Neural progenitor cell (in vitro differentiated cells): ENCODE results near the gene HOXC12. TPM values are rescaled to one million over a fixed set of nuclear protein-coding genes. Genes with fewer than 3 reads are reported as not detected.

ENCODE experiments used
- DNase-seq: peaks from one replicate; pipeline ENCODE4 v3.0.0-alpha.2; 2016; ENCODE audit warnings: low spot score
- H2AFZ ChIP-seq: fragments of 200-600 bp; sonication (generic); replicated peaks from 2 replicates; pipeline ENCODE4 v1.6.1; 2016; ENCODE audit warnings: antibody characterized with exemption
- H3F3A ChIP-seq: fragments of 200-600 bp; sonication (generic); 2 replicates; pipeline ENCODE4 v1.6.1; 2016; ENCODE audit warnings: antibody characterized with exemption, low read depth
- H3K27ac ChIP-seq: fragments of 200-600 bp; sonication (generic); 2 replicates; pipeline ENCODE4 v1.5.1; 2016; ENCODE audit warnings: mild to moderate bottlenecking
- H3K27me3 ChIP-seq: fragments of 200-600 bp; sonication (generic); 2 replicates; pipeline ENCODE4 v1.6.1; 2016; ENCODE audit warnings: mild to moderate bottlenecking, moderate library complexity
- H3K36me3 ChIP-seq: fragments of 200-600 bp; sonication (generic); 2 replicates; pipeline ENCODE4 v1.5.1; 2016
- H3K4me1 ChIP-seq: fragments of 200-600 bp; sonication (generic); 2 replicates; pipeline ENCODE4 v1.6.1; 2016; ENCODE audit warnings: mixed run types
- H3K4me2 ChIP-seq: fragments of 200-600 bp; sonication (generic); 2 replicates; pipeline ENCODE4 v1.6.1; 2016
- H3K4me3 ChIP-seq: fragments of 200-600 bp; sonication (generic); 2 replicates; pipeline ENCODE4 v1.5.1; 2016
- H3K79me2 ChIP-seq: fragments of 200-600 bp; sonication (generic); 2 replicates; pipeline ENCODE4 v1.6.1; 2016; ENCODE audit warnings: low read depth
- H3K9ac ChIP-seq: fragments of 200-600 bp; sonication (generic); 2 replicates; pipeline ENCODE4 v1.6.1; 2016
- H3K9me3 ChIP-seq: fragments of 200-600 bp; sonication (generic); 2 replicates; pipeline ENCODE4 v1.5.1; 2016; ENCODE audit warnings: low read depth
- H4K20me1 ChIP-seq: fragments of 200-600 bp; sonication (generic); 2 replicates; pipeline ENCODE4 v1.6.1; 2016; ENCODE audit warnings: low read depth
- H3K27ac Mint-ChIP-seq: 3 replicates; pipeline ENCODE4 v1.8.0; 2021; ENCODE audit warnings: mixed read lengths
- H3K27me3 Mint-ChIP-seq: 2 replicates; pipeline ENCODE4 v1.8.0; 2022; ENCODE audit warnings: low read depth, mild to moderate bottlenecking, inconsistent platforms, moderate library complexity, mixed read lengths; ENCODE audit not compliant: insufficient read depth
- H3K36me3 Mint-ChIP-seq: 3 replicates; pipeline ENCODE4 v1.8.0; 2021; ENCODE audit warnings: mixed read lengths
- H3K4me1 Mint-ChIP-seq: 3 replicates; pipeline ENCODE4 v1.8.0; 2021; ENCODE audit warnings: mixed read lengths
- H3K4me3 Mint-ChIP-seq: 3 replicates; pipeline ENCODE4 v1.8.0; 2021; ENCODE audit warnings: mild to moderate bottlenecking, moderate library complexity, mixed read lengths
- H3K9me3 Mint-ChIP-seq: 3 replicates; pipeline ENCODE4 v1.8.0; 2020; ENCODE audit warnings: mixed read lengths
- EZH2 ChIP-seq: fragments of 200-600 bp; sonication (generic); IDR thresholded peaks from 2 replicates; pipeline ENCODE4 v1.6.1; 2017; ENCODE audit warnings: antibody characterized with exemption, mild to moderate bottlenecking, moderate library complexity
- EZH2phosphoT487 ChIP-seq: fragments of 200-600 bp; sonication (generic); IDR thresholded peaks from 2 replicates; pipeline ENCODE4 v1.6.1; 2017; ENCODE audit warnings: antibody characterized with exemption
- total RNA-seq: library from RNA; depleted of rRNA; stranded (reverse); fragments of >200 nt; gene quantifications from 2 replicates; pipeline ENCODE4 v1.2.3, GENCODE V29; 2015; ENCODE audit warnings: low replicate concordance
- TF ChIP-seq, protein P1 (sequence below): fragments of 200-600 bp; sonication (generic); IDR thresholded peaks from 2 replicates; pipeline ENCODE4 v1.5.1; 2017; ENCODE audit warnings: antibody characterized with exemption, mild to moderate bottlenecking

The HOXC12 gene
- total RNA-seq, 1 donor from 2014 or later: not detected

DNA sequence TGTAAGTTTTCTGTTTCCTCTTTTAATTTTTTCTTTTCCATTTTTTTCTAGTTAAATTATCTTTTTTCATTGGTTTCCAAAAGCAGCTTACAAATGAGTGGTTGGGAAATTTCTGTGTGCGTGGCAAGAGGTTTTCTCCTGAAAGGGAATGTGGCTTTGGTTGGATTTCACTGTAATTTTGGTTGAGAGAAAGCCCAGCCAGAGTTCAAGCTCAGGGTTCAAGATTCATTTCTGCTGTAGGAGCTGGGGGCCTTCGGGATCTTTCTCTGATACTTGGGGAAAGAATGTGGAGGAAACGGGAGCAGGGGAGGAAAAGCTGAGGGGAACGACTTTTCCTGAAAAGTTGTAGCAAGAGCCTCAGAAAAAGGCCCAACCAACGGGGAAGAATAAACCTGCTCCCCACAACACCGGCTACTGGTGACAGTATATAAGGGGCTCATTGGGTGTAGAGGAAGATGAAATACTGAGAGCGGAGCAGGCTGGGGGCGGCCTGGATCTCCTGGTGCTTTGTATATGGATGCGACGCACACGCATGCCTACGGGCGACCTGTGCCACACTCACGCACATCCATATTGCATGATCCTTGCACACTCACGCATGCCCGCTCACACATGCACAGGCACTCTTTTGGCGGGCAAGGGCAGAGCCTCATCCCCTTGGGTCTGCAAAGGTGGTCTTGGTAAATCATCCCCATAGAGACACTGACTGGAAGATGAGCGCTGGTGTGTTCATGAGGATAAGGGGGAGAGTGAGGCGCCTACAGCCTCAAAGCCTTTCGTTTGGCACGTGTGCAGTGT lies 32.2 kb downstream of the HOXC12 start:
- Histone ChIP-seq H3K27ac (no peak overlapping the region), H3K79me2 (no peaks in the 10 kb centered on the region), H3K4me1 (no peaks in the 10 kb centered on the region)

DNA sequence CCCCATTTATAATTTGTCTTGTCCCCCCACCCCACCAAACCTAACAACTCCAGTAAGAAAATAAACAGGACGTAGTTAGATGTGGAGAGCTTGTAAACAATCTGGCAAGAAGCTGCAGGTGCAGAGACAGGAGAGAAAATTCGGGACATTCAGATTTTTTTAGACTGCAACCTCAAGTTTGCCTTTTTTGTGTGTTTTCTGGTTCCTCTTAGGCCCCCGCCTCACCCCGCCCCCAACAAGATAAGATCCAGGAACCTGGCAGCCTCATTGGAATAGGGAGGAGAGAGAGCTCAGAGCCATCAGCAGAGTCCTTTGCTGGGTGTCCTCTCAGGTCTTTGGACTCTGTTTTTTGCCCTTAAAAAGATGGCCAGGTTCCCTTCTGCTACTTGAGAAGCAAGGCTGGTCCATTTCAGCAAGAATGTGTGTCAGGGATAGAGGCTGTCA lies 33.1 kb downstream of the HOXC12 start:
- Mint-ChIP-seq H3K27me3 (peaks cover 99% of the 10 kb centered on the region), H3K4me3 (no peak overlapping the region), H3K36me3 (no peaks in the 10 kb centered on the region), H3K4me1 (no peaks in the 10 kb centered on the region), H3K9me3 (peaks cover 9% of the 10 kb centered on the region), H3K27ac (no peak overlapping the region)
- TF ChIP-seq, protein P1, sequence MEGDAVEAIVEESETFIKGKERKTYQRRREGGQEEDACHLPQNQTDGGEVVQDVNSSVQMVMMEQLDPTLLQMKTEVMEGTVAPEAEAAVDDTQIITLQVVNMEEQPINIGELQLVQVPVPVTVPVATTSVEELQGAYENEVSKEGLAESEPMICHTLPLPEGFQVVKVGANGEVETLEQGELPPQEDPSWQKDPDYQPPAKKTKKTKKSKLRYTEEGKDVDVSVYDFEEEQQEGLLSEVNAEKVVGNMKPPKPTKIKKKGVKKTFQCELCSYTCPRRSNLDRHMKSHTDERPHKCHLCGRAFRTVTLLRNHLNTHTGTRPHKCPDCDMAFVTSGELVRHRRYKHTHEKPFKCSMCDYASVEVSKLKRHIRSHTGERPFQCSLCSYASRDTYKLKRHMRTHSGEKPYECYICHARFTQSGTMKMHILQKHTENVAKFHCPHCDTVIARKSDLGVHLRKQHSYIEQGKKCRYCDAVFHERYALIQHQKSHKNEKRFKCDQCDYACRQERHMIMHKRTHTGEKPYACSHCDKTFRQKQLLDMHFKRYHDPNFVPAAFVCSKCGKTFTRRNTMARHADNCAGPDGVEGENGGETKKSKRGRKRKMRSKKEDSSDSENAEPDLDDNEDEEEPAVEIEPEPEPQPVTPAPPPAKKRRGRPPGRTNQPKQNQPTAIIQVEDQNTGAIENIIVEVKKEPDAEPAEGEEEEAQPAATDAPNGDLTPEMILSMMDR: no peak
- no peak for TF ChIP-seq EZH2
- Histone ChIP-seq H3K4me2 (no peak overlapping the region), H3K79me2 (no peaks in the 10 kb centered on the region), H4K20me1 (peaks cover 83% of the 10 kb centered on the region), H3K36me3 (no peaks in the 10 kb centered on the region), H3K9ac (no peak overlapping the region), H3K4me3 (no peak overlapping the region), H3K27me3 (peaks cover 100% of the 10 kb centered on the region), H3F3A (no peaks in the 10 kb centered on the region), H3K9me3 (no peaks in the 10 kb centered on the region), H2AFZ (no peak overlapping the region), H3K4me1 (no peaks in the 10 kb centered on the region), H3K27ac (no peak overlapping the region)
- no peak for DNase-seq

More for the DNA sequence above, 32.2 kb downstream of the HOXC12 start:
- no peaks in the 10 kb centered on the region for H3K4me1 Mint-ChIP-seq
- H3K27me3 Mint-ChIP-seq: peaks cover 99% of the 10 kb centered on the region
- Histone ChIP-seq H3K9me3 (no peaks in the 10 kb centered on the region), H2AFZ (no peak overlapping the region), H3K36me3 (no peaks in the 10 kb centered on the region), H3K4me3 (no peak overlapping the region), H4K20me1 (peaks cover 83% of the 10 kb centered on the region), H3K4me2 (no peak overlapping the region), H3F3A (no peaks in the 10 kb centered on the region), H3K9ac (no peak overlapping the region), H3K27me3 (peaks cover 100% of the 10 kb centered on the region)
- peaks cover 9% of the 10 kb centered on the region for H3K9me3 Mint-ChIP-seq
- TF ChIP-seq, protein P1: no peak
- TF ChIP-seq EZH2 (no peak), EZH2phosphoT487 (no peak)
- no peaks in the 10 kb centered on the region for H3K36me3 Mint-ChIP-seq
- H3K27ac Mint-ChIP-seq: no peak overlapping the region
- H3K4me3 Mint-ChIP-seq: no peak overlapping the region
- DNase-seq: no peak

DNA sequence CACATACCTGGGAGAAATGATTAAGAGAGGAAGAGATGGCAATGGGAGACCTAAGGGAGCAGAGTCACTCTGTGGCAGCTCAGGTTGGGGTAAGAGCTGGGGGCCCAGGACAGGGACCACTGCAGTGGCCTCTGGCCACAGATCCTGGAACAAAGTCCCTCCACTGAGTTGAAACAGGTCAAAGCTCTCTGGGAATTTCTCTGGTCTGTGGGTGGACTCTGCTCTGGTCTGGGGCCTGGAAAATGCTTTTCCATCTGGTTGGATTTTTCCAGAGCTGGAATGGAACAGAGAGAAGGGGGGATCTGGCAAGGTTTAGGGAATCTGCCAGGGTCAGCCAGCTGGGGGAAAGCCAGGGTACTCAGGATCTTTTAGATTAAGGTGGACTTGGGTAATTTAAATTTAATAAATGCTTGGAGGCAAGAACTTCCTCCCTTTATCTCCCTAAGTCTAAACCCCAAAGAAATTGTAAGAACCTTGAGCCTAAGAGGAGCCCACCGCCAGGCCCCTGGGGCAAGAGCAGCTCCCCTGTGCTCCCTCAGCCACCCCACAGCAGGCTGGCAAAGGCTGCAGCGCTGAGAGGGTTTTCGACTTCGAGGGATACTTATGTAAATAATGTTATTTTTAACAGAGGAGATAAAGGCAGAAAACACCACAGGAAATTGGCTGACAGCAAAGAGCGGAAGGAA lies 34.0 kb downstream of the HOXC12 start:
- H3K36me3 Mint-ChIP-seq: no peaks in the 10 kb centered on the region
- H3K27me3 Mint-ChIP-seq: peaks cover 99% of the 10 kb centered on the region
- Histone ChIP-seq H3K4me2 (no peak overlapping the region), H3K9me3 (no peaks in the 10 kb centered on the region), H3F3A (no peaks in the 10 kb centered on the region), H4K20me1 (peaks cover 84% of the 10 kb centered on the region), H3K27me3 (peaks cover 100% of the 10 kb centered on the region), H3K4me3 (no peak overlapping the region), H3K79me2 (no peaks in the 10 kb centered on the region), H3K4me1 (no peaks in the 10 kb centered on the region), H3K9ac (no peak overlapping the region), H3K27ac (no peak overlapping the region), H2AFZ (no peak overlapping the region), H3K36me3 (no peaks in the 10 kb centered on the region)
- no peak overlapping the region for H3K27ac Mint-ChIP-seq
- peaks cover 6% of the 10 kb centered on the region for H3K9me3 Mint-ChIP-seq
- H3K4me1 Mint-ChIP-seq: no peaks in the 10 kb centered on the region
- no peak for DNase-seq
- TF ChIP-seq, protein P1: no peak
- TF ChIP-seq EZH2: no peak
- TF ChIP-seq EZH2phosphoT487: no peak
- H3K4me3 Mint-ChIP-seq: no peak overlapping the region
